ENCODE data around the gene TENM4. TPM values are rescaled to one million over a fixed set of nuclear protein-coding genes. Genes with fewer than 3 reads are reported as not detected.
"Not testable (repeated sequence)": the region's sequence is repeated elsewhere in the genome, so short reads cannot be mapped to it uniquely, and the experiment has no call there.

Gene TENM4
- total RNA-seq, 1 donor from 2014 or later, result 50.7 TPM

- no peaks in the 10 kb centered on the region for H3K27me3 Mint-ChIP-seq (ENCODE audit: unreplicated experiment)
- peaks cover 2% of the 10 kb centered on the region for H3K4me1 Mint-ChIP-seq (ENCODE audit: low read depth, unreplicated experiment)
- no peak for DNase-seq
- H3K27ac Mint-ChIP-seq (ENCODE audit: unreplicated experiment), result no peak overlapping the region
- no peak overlapping the region for H3K4me3 Mint-ChIP-seq (ENCODE audit: unreplicated experiment)
- H3K36me3 Mint-ChIP-seq (ENCODE audit: unreplicated experiment), result peaks cover 7% of the 10 kb centered on the region
- TF ChIP-seq CTCF (IDR thresholded peaks at IDR 0.05; ENCODE audit: partially characterized antibody, unreplicated experiment), result no peak
- peaks cover 4% of the 10 kb centered on the region for H3K9me3 Mint-ChIP-seq (ENCODE audit: unreplicated experiment)
These were observed 247.0 kb downstream of the TENM4 start for GRCh38 chr11:79193663-79194310.

GRCh38 chr11:79192836-79193235 is 248.0 kb downstream of the TENM4 start:
- no peak for TF ChIP-seq CTCF (IDR thresholded peaks at IDR 0.05; ENCODE audit: partially characterized antibody, unreplicated experiment)

GRCh38 chr11:79191716-79192115 is 249.1 kb downstream of the TENM4 start:
- H3K36me3 Mint-ChIP-seq (ENCODE audit: unreplicated experiment), result peaks cover 19% of the 10 kb centered on the region
- H3K27ac Mint-ChIP-seq (ENCODE audit: unreplicated experiment); H3K9me3 Mint-ChIP-seq (ENCODE audit: unreplicated experiment); H3K4me3 Mint-ChIP-seq (ENCODE audit: unreplicated experiment); H3K4me1 Mint-ChIP-seq (ENCODE audit: low read depth, unreplicated experiment); DNase-seq; H3K27me3 Mint-ChIP-seq (ENCODE audit: unreplicated experiment): not testable (repeated sequence)

More at GRCh38 chr11:79192836-79193235, 248.0 kb downstream of the TENM4 start:
- no peak for DNase-seq
- H3K9me3 Mint-ChIP-seq (ENCODE audit: unreplicated experiment), result peaks cover 4% of the 10 kb centered on the region
- no peak overlapping the region for H3K27ac Mint-ChIP-seq (ENCODE audit: unreplicated experiment)
- H3K27me3 Mint-ChIP-seq (ENCODE audit: unreplicated experiment), result no peaks in the 10 kb centered on the region
- H3K36me3 Mint-ChIP-seq (ENCODE audit: unreplicated experiment), result peaks cover 13% of the 10 kb centered on the region
- no peak overlapping the region for H3K4me3 Mint-ChIP-seq (ENCODE audit: unreplicated experiment)
- H3K4me1 Mint-ChIP-seq (ENCODE audit: low read depth, unreplicated experiment), result peaks cover 2% of the 10 kb centered on the region

GRCh38 chr11:79190553-79190952 is 250.3 kb downstream of the TENM4 start:
- H3K36me3 Mint-ChIP-seq (ENCODE audit: unreplicated experiment), result peaks cover 19% of the 10 kb centered on the region
- not testable (repeated sequence) for H3K27me3 Mint-ChIP-seq (ENCODE audit: unreplicated experiment); H3K4me1 Mint-ChIP-seq (ENCODE audit: low read depth, unreplicated experiment); H3K27ac Mint-ChIP-seq (ENCODE audit: unreplicated experiment); DNase-seq; H3K4me3 Mint-ChIP-seq (ENCODE audit: unreplicated experiment); H3K9me3 Mint-ChIP-seq (ENCODE audit: unreplicated experiment)

GRCh38 chr11:79189601-79190000 is 251.2 kb downstream of the TENM4 start:
- Mint-ChIP-seq H3K27ac (ENCODE audit: unreplicated experiment) (no peak overlapping the region), H3K27me3 (ENCODE audit: unreplicated experiment) (no peaks in the 10 kb centered on the region), H3K36me3 (ENCODE audit: unreplicated experiment) (peaks cover 19% of the 10 kb centered on the region), H3K4me1 (ENCODE audit: low read depth, unreplicated experiment) (peaks cover 2% of the 10 kb centered on the region), H3K9me3 (ENCODE audit: unreplicated experiment) (peaks cover 4% of the 10 kb centered on the region), H3K4me3 (ENCODE audit: unreplicated experiment) (no peak overlapping the region)
- no peak for DNase-seq
- TF ChIP-seq CTCF (IDR thresholded peaks at IDR 0.05; ENCODE audit: partially characterized antibody, unreplicated experiment), result no peak

- Mint-ChIP-seq H3K27ac (ENCODE audit: unreplicated experiment) (no peak overlapping the region), H3K36me3 (ENCODE audit: unreplicated experiment) (peaks cover 15% of the 10 kb centered on the region), H3K4me1 (ENCODE audit: low read depth, unreplicated experiment) (peaks cover 2% of the 10 kb centered on the region), H3K4me3 (ENCODE audit: unreplicated experiment) (no peak overlapping the region), H3K27me3 (ENCODE audit: unreplicated experiment) (no peaks in the 10 kb centered on the region), H3K9me3 (ENCODE audit: unreplicated experiment) (peaks cover 4% of the 10 kb centered on the region)
- DNase-seq, result no peak
- no peak for TF ChIP-seq CTCF (IDR thresholded peaks at IDR 0.05; ENCODE audit: partially characterized antibody, unreplicated experiment)
These were observed 251.8 kb downstream of the TENM4 start for GRCh38 chr11:79189055-79189454.
